H9 (cell line): Measurements from ENCODE around the gene TNPO3. TPM values are rescaled to one million over a fixed set of nuclear protein-coding genes. Genes with fewer than 3 reads are reported as not detected.
A peak's percentile ranks its signal among the peaks of the same experiment; 100 is the strongest.

ENCODE experiments used
- DNase-seq: peaks from one replicate; pipeline ENCODE4 v3.0.0-alpha.2; 2017
- H2AFZ ChIP-seq: one replicate; pipeline ENCODE4 v1.6.1; 2013; ENCODE audit warnings: mild to moderate bottlenecking, low read length, control low read depth, moderate library complexity
- H2AK5ac ChIP-seq: 2 replicates; pipeline ENCODE4 v1.6.1; 2013; ENCODE audit warnings: low read length, control low read depth, mixed read lengths; ENCODE audit not compliant: insufficient read length
- H2BK120ac ChIP-seq: one replicate; pipeline ENCODE4 v1.6.1; 2013; ENCODE audit warnings: low read depth, mild to moderate bottlenecking, low read length, control low read depth, inconsistent platforms; ENCODE audit not compliant: poor library complexity, severe bottlenecking
- H2BK12ac ChIP-seq: 2 replicates; pipeline ENCODE4 v1.6.1; 2013; ENCODE audit warnings: low read length, control low read depth, mixed read lengths, low read depth; ENCODE audit not compliant: insufficient read length
- H2BK15ac ChIP-seq: 2 replicates; pipeline ENCODE4 v1.6.1; 2013; ENCODE audit warnings: low read depth, low read length, control low read depth
- H2BK20ac ChIP-seq: one replicate; pipeline ENCODE4 v1.6.1; 2013; ENCODE audit warnings: low read depth, mild to moderate bottlenecking, low read length, control low read depth, inconsistent platforms; ENCODE audit not compliant: poor library complexity, severe bottlenecking
- H2BK5ac ChIP-seq: 2 replicates; pipeline ENCODE4 v1.6.1; 2013; ENCODE audit warnings: low read length, control low read depth, mixed read lengths; ENCODE audit not compliant: insufficient read length
- H3K14ac ChIP-seq: 2 replicates; pipeline ENCODE4 v1.6.1; 2013; ENCODE audit warnings: low read length, control low read depth; ENCODE audit not compliant: insufficient read depth
- H3K18ac ChIP-seq: 2 replicates; pipeline ENCODE4 v1.6.1; 2013; ENCODE audit warnings: low read depth, mild to moderate bottlenecking, mixed read lengths, low read length, control low read depth; ENCODE audit not compliant: insufficient read length
- H3K23ac ChIP-seq: 2 replicates; pipeline ENCODE4 v1.6.1; 2013; ENCODE audit warnings: low read length, control low read depth, mixed read lengths, low read depth; ENCODE audit not compliant: insufficient read length
- H3K23me2 ChIP-seq: 2 replicates; pipeline ENCODE4 v1.6.1; 2013; ENCODE audit warnings: low read depth, mild to moderate bottlenecking, mixed read lengths, low read length, control low read depth; ENCODE audit not compliant: insufficient read length, poor library complexity, severe bottlenecking
- H3K27ac ChIP-seq: 2 replicates; pipeline ENCODE4 v1.5.1; 2013; ENCODE audit warnings: low read length, control low read depth, mixed read lengths, low read depth; ENCODE audit not compliant: insufficient read length
- H3K27me3 ChIP-seq: 2 replicates; pipeline ENCODE4 v1.6.1; 2013; ENCODE audit warnings: low read length, control low read depth, inconsistent platforms; ENCODE audit not compliant: insufficient read depth
- H3K4ac ChIP-seq: 2 replicates; pipeline ENCODE4 v1.6.1; 2013; ENCODE audit warnings: low read depth, mild to moderate bottlenecking, control low read depth, inconsistent platforms, low read length, moderate library complexity
- H3K4me1 ChIP-seq: 2 replicates; pipeline ENCODE4 v1.6.1; 2013; ENCODE audit warnings: low read length, control low read depth, inconsistent platforms; ENCODE audit not compliant: insufficient read depth
- H3K4me2 ChIP-seq: 2 replicates; pipeline ENCODE4 v1.6.1; 2013; ENCODE audit warnings: low read length, control low read depth, mixed read lengths; ENCODE audit not compliant: insufficient read length, insufficient read depth
- H3K56ac ChIP-seq: 2 replicates; pipeline ENCODE4 v1.6.1; 2013; ENCODE audit warnings: low read depth, mild to moderate bottlenecking, mixed read lengths, low read length, control low read depth; ENCODE audit not compliant: insufficient read length
- H3K79me1 ChIP-seq: 2 replicates; pipeline ENCODE4 v1.6.1; 2013; ENCODE audit warnings: low read depth, mild to moderate bottlenecking, moderate library complexity, low read length, control low read depth, inconsistent platforms; ENCODE audit not compliant: insufficient read depth, poor library complexity, severe bottlenecking
- H3K79me2 ChIP-seq: 2 replicates; pipeline ENCODE4 v1.6.1; 2013; ENCODE audit warnings: low read length, control low read depth, inconsistent platforms; ENCODE audit not compliant: insufficient read depth
- H3K9ac ChIP-seq: 2 replicates; pipeline ENCODE4 v1.6.1; 2013; ENCODE audit warnings: low read length, control low read depth, mixed read lengths; ENCODE audit not compliant: insufficient read length; ENCODE audit errors: extremely low read depth
- H3K9me3 ChIP-seq: one replicate; pipeline ENCODE4 v1.6.1; 2013; ENCODE audit warnings: low read depth, low read length, inconsistent platforms; ENCODE audit not compliant: control insufficient read depth
- H3T11ph ChIP-seq: one replicate; pipeline ENCODE4 v1.6.1; 2013; ENCODE audit warnings: mild to moderate bottlenecking, low read length, control low read depth, inconsistent platforms
- H4K20me1 ChIP-seq: one replicate; pipeline ENCODE4 v1.6.1; 2013; ENCODE audit not compliant: control insufficient read depth, insufficient read length, insufficient read depth
- H4K5ac ChIP-seq: 2 replicates; pipeline ENCODE4 v1.6.1; 2013; ENCODE audit warnings: low read depth, mild to moderate bottlenecking, mixed read lengths, low read length, control low read depth; ENCODE audit not compliant: insufficient read length
- H4K8ac ChIP-seq: replicated peaks from 2 replicates; pipeline ENCODE4 v1.6.1; 2013; ENCODE audit warnings: low read length, control low read depth, mixed read lengths, low read depth; ENCODE audit not compliant: insufficient read length
- H4K91ac ChIP-seq: 2 replicates; pipeline ENCODE4 v1.6.1; 2013; ENCODE audit warnings: low read depth, mild to moderate bottlenecking, moderate library complexity, mixed read lengths, low read length, control low read depth; ENCODE audit not compliant: insufficient read length
- H3K27ac Mint-ChIP-seq, 3 experiments: 2 replicates in 2 of 3; 3 replicates in 1 of 3; pipeline ENCODE4 v1.8.0; 2020 to 2021; ENCODE audit warnings: mixed read lengths in 3 of 3, mild to moderate bottlenecking in 1 of 3, moderate library complexity in 1 of 3
- H3K27me3 Mint-ChIP-seq: 2 replicates; pipeline ENCODE4 v1.8.0; 2021; ENCODE audit warnings: low read depth, mild to moderate bottlenecking, moderate library complexity, mixed read lengths
- H3K36me3 Mint-ChIP-seq, 3 experiments: 2 replicates in 2 of 3; 3 replicates in 1 of 3; pipeline ENCODE4 v1.8.0; 2020 to 2021; ENCODE audit warnings: low read depth in 3 of 3, mixed read lengths in 3 of 3; ENCODE audit not compliant: insufficient read depth in 1 of 3
- H3K4me1 Mint-ChIP-seq, 2 experiments: 2 replicates each; pipeline ENCODE4 v1.8.0; 2020; ENCODE audit warnings: mixed read lengths in 2 of 2
- H3K4me3 Mint-ChIP-seq, 2 experiments: 2 replicates in 1 of 2; 3 replicates in 1 of 2; pipeline ENCODE4 v1.8.0; 2020 to 2021; ENCODE audit warnings: mild to moderate bottlenecking in 2 of 2, mixed read lengths in 2 of 2, moderate library complexity in 1 of 2
- H3K9me3 Mint-ChIP-seq, 2 experiments: 2 replicates in 1 of 2; 3 replicates in 1 of 2; pipeline ENCODE4 v1.8.0; 2020; ENCODE audit warnings: mild to moderate bottlenecking in 2 of 2, mixed read lengths in 2 of 2, moderate library complexity in 1 of 2
- CTCF ChIP-seq: fragments of 200-600 bp; sonication (generic); conservative IDR thresholded peaks from 3 replicates; pipeline ENCODE4 v1.8.0; 2021; ENCODE audit warnings: antibody characterized with exemption, mild to moderate bottlenecking
- WGBS: extraction: QIAGEN DNeasy Blood & Tissue Kit; methylation state at CpG from one replicate; pipeline ENCODE4 v1.1.7; 2013; ENCODE audit warnings: missing lambda C conversion rate, low lambda C conversion rate, mixed read lengths; ENCODE audit not compliant: insufficient read length; ENCODE audit errors: extremely low coverage; 5-methylcytosine and 5-hydroxymethylcytosine counted together
- total RNA-seq: library from RNA; stranded (reverse); gene quantifications from 2 replicates; pipeline ENCODE4 v1.2.1, GENCODE V29; 2021

The TNPO3 gene
- total RNA-seq, 1 experiment from 2014 or later: 90.1 TPM

GRCh38 chr7:128915841-128916642, 138.9 kb downstream of the TNPO3 start:
- Histone ChIP-seq H3K79me1 (no peaks in the 10 kb centered on the region), H2BK120ac (no peak overlapping the region), H3T11ph (no peak overlapping the region), H3K79me2 (no peaks in the 10 kb centered on the region), H2AFZ (no peak overlapping the region), H3K18ac (no peak overlapping the region), H3K9ac (no peak overlapping the region), H4K20me1 (no peaks in the 10 kb centered on the region), H3K23ac (no peak overlapping the region), H3K9me3 (no peaks in the 10 kb centered on the region), H3K14ac (no peak overlapping the region), H2BK5ac (no peak overlapping the region), H2BK20ac (no peak overlapping the region), H3K4ac (no peak overlapping the region), H3K4me1 (peaks cover 3% of the 10 kb centered on the region; the same call in 1 of the 2 replicates), H2BK12ac (no peak overlapping the region), H3K4me2 (peak overlapping the region; percentile 68), H3K23me2 (peaks cover 13% of the 10 kb centered on the region), H3K27me3 (peaks cover 10% of the 10 kb centered on the region; the same call in 1 of the 2 replicates), H2BK15ac (no peak overlapping the region), H4K5ac (no peak overlapping the region), H2AK5ac (no peak overlapping the region), H4K8ac (no peak overlapping the region), H3K27ac (no peak overlapping the region), H3K56ac (no peak overlapping the region), H4K91ac (no peak overlapping the region)
- H3K36me3 Mint-ChIP-seq: no peaks in the 10 kb centered on the region
- peak; percentile 55 for DNase-seq
- no peak overlapping the region for H3K27ac Mint-ChIP-seq
- no peaks in the 10 kb centered on the region; a peak in 1 of 5 replicates for H3K9me3 Mint-ChIP-seq
- peak overlapping the region in 1 of 2 experiments; percentile 73; a peak in 3 of 5 replicates for H3K4me3 Mint-ChIP-seq
- peaks cover 23% of the 10 kb centered on the region for H3K27me3 Mint-ChIP-seq
- no peak for TF ChIP-seq CTCF
- H3K4me1 Mint-ChIP-seq: peaks cover 27 to 45% of the 10 kb centered on the region in 2 experiments
- no CpG with 5 or more reads among the region's 69 CpGs for WGBS
